Lower leg skin (tissue), 3 donors: ENCODE data around the gene LRTM2.

ENCODE experiments used
- POLR2A ChIP-seq, 2 donors: fragments of 450-650 bp; IDR thresholded peaks; one replicate each; pipeline ENCODE4 v1.6.1; 2016 to 2017; ENCODE audit warnings: antibody characterized with exemption in 2 of 2, mild to moderate bottlenecking in 1 of 2, moderate library complexity in 1 of 2
- TF ChIP-seq, protein P1 (sequence below), 3 donors: fragments of 450-650 bp; IDR thresholded peaks; one replicate each; pipeline ENCODE4 v1.5.1; 2016; ENCODE audit warnings: antibody characterized with exemption in 3 of 3, mild to moderate bottlenecking in 3 of 3, moderate library complexity in 2 of 3

DNA sequence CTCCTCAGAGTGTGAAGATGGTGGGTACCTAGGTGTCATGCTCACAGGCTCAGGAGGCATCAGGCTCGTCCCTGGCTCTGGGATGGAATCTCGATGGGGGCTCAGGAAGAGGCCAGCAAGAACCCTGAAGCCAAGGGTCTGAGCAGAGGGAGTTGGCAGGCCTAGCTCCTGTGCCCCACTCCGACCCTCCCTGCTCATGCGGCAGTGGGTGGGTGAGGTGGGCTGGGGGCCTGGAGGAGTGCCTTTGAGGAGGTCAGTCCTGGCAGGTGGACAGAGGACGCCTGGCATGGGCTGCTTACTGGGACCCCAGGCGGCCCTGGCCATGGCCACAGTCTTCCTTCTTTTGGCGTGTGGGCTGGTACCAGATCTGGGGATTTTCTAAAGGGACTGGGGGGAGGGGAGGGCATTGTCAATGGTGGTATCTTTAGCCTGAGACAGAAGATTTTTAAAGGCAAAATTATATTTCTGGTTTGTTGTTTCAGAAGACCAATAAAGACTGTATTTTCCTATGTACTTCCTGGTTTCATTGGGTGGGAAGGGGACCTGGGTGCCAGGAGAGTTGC is 16.0 kb downstream of the LRTM2 start:
- TF ChIP-seq, protein P1, sequence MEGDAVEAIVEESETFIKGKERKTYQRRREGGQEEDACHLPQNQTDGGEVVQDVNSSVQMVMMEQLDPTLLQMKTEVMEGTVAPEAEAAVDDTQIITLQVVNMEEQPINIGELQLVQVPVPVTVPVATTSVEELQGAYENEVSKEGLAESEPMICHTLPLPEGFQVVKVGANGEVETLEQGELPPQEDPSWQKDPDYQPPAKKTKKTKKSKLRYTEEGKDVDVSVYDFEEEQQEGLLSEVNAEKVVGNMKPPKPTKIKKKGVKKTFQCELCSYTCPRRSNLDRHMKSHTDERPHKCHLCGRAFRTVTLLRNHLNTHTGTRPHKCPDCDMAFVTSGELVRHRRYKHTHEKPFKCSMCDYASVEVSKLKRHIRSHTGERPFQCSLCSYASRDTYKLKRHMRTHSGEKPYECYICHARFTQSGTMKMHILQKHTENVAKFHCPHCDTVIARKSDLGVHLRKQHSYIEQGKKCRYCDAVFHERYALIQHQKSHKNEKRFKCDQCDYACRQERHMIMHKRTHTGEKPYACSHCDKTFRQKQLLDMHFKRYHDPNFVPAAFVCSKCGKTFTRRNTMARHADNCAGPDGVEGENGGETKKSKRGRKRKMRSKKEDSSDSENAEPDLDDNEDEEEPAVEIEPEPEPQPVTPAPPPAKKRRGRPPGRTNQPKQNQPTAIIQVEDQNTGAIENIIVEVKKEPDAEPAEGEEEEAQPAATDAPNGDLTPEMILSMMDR (IDR thresholded peaks at IDR 0.05): no peak
- no peak for TF ChIP-seq POLR2A (IDR thresholded peaks at IDR 0.05)
